GM12873 (cell line): ENCODE measurements around the gene CTDNEP1.

Source experiments
- TF ChIP-seq, protein P1 (sequence below): IDR thresholded peaks from 2 replicates; pipeline ENCODE4 v1.5.1; 2012; ENCODE audit warnings: low read depth, mild to moderate bottlenecking, moderate library complexity, low read length, control low read depth; ENCODE audit not compliant: insufficient read depth; ENCODE audit errors: missing control alignments

Gene CTDNEP1

DNA sequence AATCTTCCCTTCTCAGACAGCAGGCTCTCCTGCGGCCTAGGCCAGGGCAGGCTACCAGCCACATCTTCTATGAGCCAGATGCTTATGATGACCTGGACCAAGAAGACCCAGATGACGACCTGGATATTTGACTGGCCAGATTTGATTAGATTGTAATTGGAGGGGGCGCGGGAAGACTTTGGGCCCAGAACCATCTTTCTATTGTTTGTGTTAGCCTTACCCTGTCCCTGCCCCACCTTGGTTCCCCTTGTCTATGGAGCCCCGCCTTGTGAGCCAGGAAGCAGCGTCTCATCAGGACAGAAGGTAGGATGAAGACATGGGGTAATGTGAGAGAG lies 8.0 kb upstream of the CTDNEP1 start:
- TF ChIP-seq, protein P1, sequence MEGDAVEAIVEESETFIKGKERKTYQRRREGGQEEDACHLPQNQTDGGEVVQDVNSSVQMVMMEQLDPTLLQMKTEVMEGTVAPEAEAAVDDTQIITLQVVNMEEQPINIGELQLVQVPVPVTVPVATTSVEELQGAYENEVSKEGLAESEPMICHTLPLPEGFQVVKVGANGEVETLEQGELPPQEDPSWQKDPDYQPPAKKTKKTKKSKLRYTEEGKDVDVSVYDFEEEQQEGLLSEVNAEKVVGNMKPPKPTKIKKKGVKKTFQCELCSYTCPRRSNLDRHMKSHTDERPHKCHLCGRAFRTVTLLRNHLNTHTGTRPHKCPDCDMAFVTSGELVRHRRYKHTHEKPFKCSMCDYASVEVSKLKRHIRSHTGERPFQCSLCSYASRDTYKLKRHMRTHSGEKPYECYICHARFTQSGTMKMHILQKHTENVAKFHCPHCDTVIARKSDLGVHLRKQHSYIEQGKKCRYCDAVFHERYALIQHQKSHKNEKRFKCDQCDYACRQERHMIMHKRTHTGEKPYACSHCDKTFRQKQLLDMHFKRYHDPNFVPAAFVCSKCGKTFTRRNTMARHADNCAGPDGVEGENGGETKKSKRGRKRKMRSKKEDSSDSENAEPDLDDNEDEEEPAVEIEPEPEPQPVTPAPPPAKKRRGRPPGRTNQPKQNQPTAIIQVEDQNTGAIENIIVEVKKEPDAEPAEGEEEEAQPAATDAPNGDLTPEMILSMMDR: no peak

- TF ChIP-seq, protein P1: no peak
These were observed 7.4 kb upstream of the CTDNEP1 start for GRCh38 chr17:7258731-7259554.

GRCh38 chr17:7256766-7257456 lies 5.4 kb upstream of the CTDNEP1 start:
- TF ChIP-seq, protein P1: no peak

DNA sequence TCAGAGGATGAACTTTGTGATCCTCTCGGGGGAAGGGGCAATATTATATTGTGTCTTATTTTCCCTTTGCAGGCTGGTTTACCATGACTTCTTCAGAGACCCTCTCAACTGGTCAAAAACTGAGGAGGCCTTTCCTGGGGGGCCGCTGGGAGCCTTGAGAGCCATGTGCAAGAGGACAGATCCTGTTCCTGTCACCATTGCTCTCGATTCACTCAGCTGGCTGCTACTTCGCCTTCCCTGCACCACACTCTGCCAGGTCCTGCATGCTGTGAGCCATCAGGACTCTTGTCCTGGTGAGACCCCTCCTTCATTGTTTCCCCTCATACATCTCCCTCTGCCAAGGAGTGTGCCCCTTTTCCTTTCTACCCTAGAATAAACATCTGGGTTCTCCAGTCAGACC lies 3.0 kb upstream of the CTDNEP1 start:
- TF ChIP-seq, protein P1: no peak

DNA sequence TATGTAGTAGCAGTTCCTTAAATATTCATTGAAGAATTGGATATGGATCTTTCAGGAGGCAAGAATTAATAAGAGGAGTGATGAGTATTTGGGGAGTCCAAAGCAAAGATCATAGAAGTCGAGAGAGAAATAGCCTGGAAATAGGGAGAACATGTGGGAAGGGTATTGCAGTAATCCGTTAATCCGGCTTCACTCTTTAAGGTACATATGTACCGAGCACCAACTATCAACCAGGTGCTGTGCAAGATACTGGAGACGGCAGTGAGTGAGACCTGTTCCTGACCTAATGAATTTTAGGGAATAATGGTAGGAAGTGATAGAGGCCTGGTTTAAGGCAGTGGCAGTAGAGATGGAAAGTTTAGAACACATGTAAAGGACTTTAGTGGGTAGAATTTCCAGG lies 1.5 kb upstream of the CTDNEP1 start:
- TF ChIP-seq, protein P1: no peak

- TF ChIP-seq, protein P1: peak; percentile 35
These were observed 876 bp upstream of the CTDNEP1 start, which contains the start of gene ELP5 for GRCh38 chr17:7252176-7253043. ELP5 (plus strand) TSS chr17:7252215; CDS start chr17:7252551, 336 bp downstream.
